Measurements from ENCODE around the gene MYH14.

The MYH14 gene

GRCh38 chr19:50174100-50174793, 29.2 kb upstream of the MYH14 start:
- Histone ChIP-seq H3K4me1 (ENCODE audit: control insufficient read depth, insufficient read depth, low read length, unreplicated experiment) (no peaks in the 10 kb centered on the region), H3K27me3 (ENCODE audit: insufficient read depth, low read length) (no peaks in the 10 kb centered on the region), H3K4me3 (ENCODE audit: low read depth, low read length) (no peak overlapping the region), H3K79me2 (ENCODE audit: control insufficient read depth, insufficient read depth, low read length, unreplicated experiment) (no peaks in the 10 kb centered on the region), H2AFZ (ENCODE audit: low read length, unreplicated experiment) (no peak overlapping the region), H3K27ac (ENCODE audit: low read depth, low read length) (no peak overlapping the region), H3K36me3 (ENCODE audit: insufficient read depth, low read length) (no peaks in the 10 kb centered on the region)

GRCh38 chr19:50175924-50176323, 27.5 kb upstream of the MYH14 start:
- no peak overlapping the region for H3K27ac ChIP-seq (ENCODE audit: low read depth, low read length)
- no peak overlapping the region for H2AFZ ChIP-seq (ENCODE audit: low read length, unreplicated experiment)
- H3K79me2 ChIP-seq (ENCODE audit: control insufficient read depth, insufficient read depth, low read length, unreplicated experiment): no peaks in the 10 kb centered on the region
- H3K4me1 ChIP-seq (ENCODE audit: control insufficient read depth, insufficient read depth, low read length, unreplicated experiment): no peaks in the 10 kb centered on the region
- H3K27me3 ChIP-seq (ENCODE audit: insufficient read depth, low read length): no peaks in the 10 kb centered on the region
- H3K4me3 ChIP-seq (ENCODE audit: low read depth, low read length): no peak overlapping the region
- H3K36me3 ChIP-seq (ENCODE audit: insufficient read depth, low read length): no peaks in the 10 kb centered on the region

- no peaks in the 10 kb centered on the region for H3K4me1 ChIP-seq (ENCODE audit: control insufficient read depth, insufficient read depth, low read length, unreplicated experiment)
- no peak overlapping the region for H3K27ac ChIP-seq (ENCODE audit: low read depth, low read length)
- no peaks in the 10 kb centered on the region for H3K27me3 ChIP-seq (ENCODE audit: insufficient read depth, low read length)
- no peak overlapping the region for H3K4me3 ChIP-seq (ENCODE audit: low read depth, low read length)
- H3K79me2 ChIP-seq (ENCODE audit: control insufficient read depth, insufficient read depth, low read length, unreplicated experiment): no peaks in the 10 kb centered on the region
- no peak overlapping the region for H2AFZ ChIP-seq (ENCODE audit: low read length, unreplicated experiment)
- H3K36me3 ChIP-seq (ENCODE audit: insufficient read depth, low read length): no peaks in the 10 kb centered on the region
Observed at GRCh38 chr19:50176775-50177174, 26.6 kb upstream of the MYH14 start.

GRCh38 chr19:50178320-50178719, 25.1 kb upstream of the MYH14 start:
- H2AFZ ChIP-seq (ENCODE audit: low read length, unreplicated experiment): no peak overlapping the region
- no peaks in the 10 kb centered on the region for H3K27me3 ChIP-seq (ENCODE audit: insufficient read depth, low read length)
- H3K4me1 ChIP-seq (ENCODE audit: control insufficient read depth, insufficient read depth, low read length, unreplicated experiment): no peaks in the 10 kb centered on the region
- H3K79me2 ChIP-seq (ENCODE audit: control insufficient read depth, insufficient read depth, low read length, unreplicated experiment): no peaks in the 10 kb centered on the region
- no peaks in the 10 kb centered on the region for H3K36me3 ChIP-seq (ENCODE audit: insufficient read depth, low read length)
- no peak overlapping the region for H3K27ac ChIP-seq (ENCODE audit: low read depth, low read length)
- no peak overlapping the region for H3K4me3 ChIP-seq (ENCODE audit: low read depth, low read length)

- Histone ChIP-seq H3K27ac (ENCODE audit: low read depth, low read length) (no peak overlapping the region), H3K79me2 (ENCODE audit: control insufficient read depth, insufficient read depth, low read length, unreplicated experiment) (no peaks in the 10 kb centered on the region), H3K36me3 (ENCODE audit: insufficient read depth, low read length) (no peaks in the 10 kb centered on the region), H3K4me3 (ENCODE audit: low read depth, low read length) (no peak overlapping the region), H2AFZ (ENCODE audit: low read length, unreplicated experiment) (no peak overlapping the region), H3K4me1 (ENCODE audit: control insufficient read depth, insufficient read depth, low read length, unreplicated experiment) (no peaks in the 10 kb centered on the region), H3K27me3 (ENCODE audit: insufficient read depth, low read length) (no peaks in the 10 kb centered on the region)
Observed at GRCh38 chr19:50178859-50179537, 24.4 kb upstream of the MYH14 start.

- H2AFZ ChIP-seq (ENCODE audit: low read length, unreplicated experiment): no peak overlapping the region
- H3K4me1 ChIP-seq (ENCODE audit: control insufficient read depth, insufficient read depth, low read length, unreplicated experiment): no peaks in the 10 kb centered on the region
- H3K79me2 ChIP-seq (ENCODE audit: control insufficient read depth, insufficient read depth, low read length, unreplicated experiment): no peaks in the 10 kb centered on the region
- H3K36me3 ChIP-seq (ENCODE audit: insufficient read depth, low read length): no peaks in the 10 kb centered on the region
- no peak overlapping the region for H3K4me3 ChIP-seq (ENCODE audit: low read depth, low read length)
- no peaks in the 10 kb centered on the region for H3K27me3 ChIP-seq (ENCODE audit: insufficient read depth, low read length)
- H3K27ac ChIP-seq (ENCODE audit: low read depth, low read length): no peak overlapping the region
Observed at GRCh38 chr19:50181121-50181520, 22.3 kb upstream of the MYH14 start.

GRCh38 chr19:50184196-50184595, 19.2 kb upstream of the MYH14 start:
- Histone ChIP-seq H3K36me3 (ENCODE audit: insufficient read depth, low read length) (no peaks in the 10 kb centered on the region), H3K79me2 (ENCODE audit: control insufficient read depth, insufficient read depth, low read length, unreplicated experiment) (no peaks in the 10 kb centered on the region), H3K4me1 (ENCODE audit: control insufficient read depth, insufficient read depth, low read length, unreplicated experiment) (no peaks in the 10 kb centered on the region), H3K27me3 (ENCODE audit: insufficient read depth, low read length) (no peaks in the 10 kb centered on the region), H3K4me3 (ENCODE audit: low read depth, low read length) (no peak overlapping the region), H3K27ac (ENCODE audit: low read depth, low read length) (no peak overlapping the region), H2AFZ (ENCODE audit: low read length, unreplicated experiment) (no peak overlapping the region)

- Histone ChIP-seq H3K27ac (ENCODE audit: low read depth, low read length) (no peak overlapping the region), H3K79me2 (ENCODE audit: control insufficient read depth, insufficient read depth, low read length, unreplicated experiment) (no peaks in the 10 kb centered on the region), H3K4me3 (ENCODE audit: low read depth, low read length) (no peak overlapping the region), H2AFZ (ENCODE audit: low read length, unreplicated experiment) (no peak overlapping the region), H3K36me3 (ENCODE audit: insufficient read depth, low read length) (no peaks in the 10 kb centered on the region), H3K27me3 (ENCODE audit: insufficient read depth, low read length) (0 out of 2 replicates have a peak, but pooled peaks cover 5% of the 10 kb centered on the region), H3K4me1 (ENCODE audit: control insufficient read depth, insufficient read depth, low read length, unreplicated experiment) (no peaks in the 10 kb centered on the region)
Observed at GRCh38 chr19:50187937-50188336, 15.5 kb upstream of the MYH14 start.

GRCh38 chr19:50189331-50189730, 14.1 kb upstream of the MYH14 start:
- Histone ChIP-seq H3K4me1 (ENCODE audit: control insufficient read depth, insufficient read depth, low read length, unreplicated experiment) (no peaks in the 10 kb centered on the region), H2AFZ (ENCODE audit: low read length, unreplicated experiment) (no peak overlapping the region), H3K27ac (ENCODE audit: low read depth, low read length) (no peak overlapping the region), H3K27me3 (ENCODE audit: insufficient read depth, low read length) (0 out of 2 replicates have a peak, but pooled peaks cover 5% of the 10 kb centered on the region), H3K79me2 (ENCODE audit: control insufficient read depth, insufficient read depth, low read length, unreplicated experiment) (no peaks in the 10 kb centered on the region), H3K36me3 (ENCODE audit: insufficient read depth, low read length) (no peaks in the 10 kb centered on the region), H3K4me3 (ENCODE audit: low read depth, low read length) (no peak overlapping the region)

- H3K4me1 ChIP-seq (ENCODE audit: control insufficient read depth, insufficient read depth, low read length, unreplicated experiment): no peaks in the 10 kb centered on the region
- H3K79me2 ChIP-seq (ENCODE audit: control insufficient read depth, insufficient read depth, low read length, unreplicated experiment): no peaks in the 10 kb centered on the region
- no peak overlapping the region for H3K4me3 ChIP-seq (ENCODE audit: low read depth, low read length)
- H3K36me3 ChIP-seq (ENCODE audit: insufficient read depth, low read length): no peaks in the 10 kb centered on the region
- no peak overlapping the region for H2AFZ ChIP-seq (ENCODE audit: low read length, unreplicated experiment)
- H3K27ac ChIP-seq (ENCODE audit: low read depth, low read length): no peak overlapping the region
- 0 out of 2 replicates have a peak, but pooled peaks cover 5% of the 10 kb centered on the region for H3K27me3 ChIP-seq (ENCODE audit: insufficient read depth, low read length)
Observed at GRCh38 chr19:50190439-50190891, 13.0 kb upstream of the MYH14 start.

- no peaks in the 10 kb centered on the region for H3K4me1 ChIP-seq (ENCODE audit: control insufficient read depth, insufficient read depth, low read length, unreplicated experiment)
- H3K4me3 ChIP-seq (ENCODE audit: low read depth, low read length): no peak overlapping the region
- no peaks in the 10 kb centered on the region for H3K79me2 ChIP-seq (ENCODE audit: control insufficient read depth, insufficient read depth, low read length, unreplicated experiment)
- H3K27me3 ChIP-seq (ENCODE audit: insufficient read depth, low read length): 0 out of 2 replicates have a peak, but pooled peaks cover 5% of the 10 kb centered on the region
- no peak overlapping the region for H2AFZ ChIP-seq (ENCODE audit: low read length, unreplicated experiment)
- no peak overlapping the region for H3K27ac ChIP-seq (ENCODE audit: low read depth, low read length)
- H3K36me3 ChIP-seq (ENCODE audit: insufficient read depth, low read length): no peaks in the 10 kb centered on the region
Observed at GRCh38 chr19:50191216-50191615, 12.2 kb upstream of the MYH14 start.

Data from ACC112 (cell line).